HFF-Myc (cell line): ENCODE results near the gene SOWAHB.

Experiments
- DNase-seq: peaks from one replicate; pipeline ENCODE4 v3.0.0-alpha.2; 2011; ENCODE audit warnings: low read depth; ENCODE audit errors: extremely low read depth
- H3K4me3 ChIP-seq: replicated peaks from 2 replicates; pipeline ENCODE4 v1.5.1; 2011; ENCODE audit warnings: low read depth, mild to moderate bottlenecking, control low read depth, low read length
- TF ChIP-seq, protein P1 (sequence below): IDR thresholded peaks from 2 replicates; pipeline ENCODE4 v1.5.1; 2012; ENCODE audit warnings: mild to moderate bottlenecking, low read depth, low read length, control low read depth; ENCODE audit errors: missing control alignments

The SOWAHB gene

DNA sequence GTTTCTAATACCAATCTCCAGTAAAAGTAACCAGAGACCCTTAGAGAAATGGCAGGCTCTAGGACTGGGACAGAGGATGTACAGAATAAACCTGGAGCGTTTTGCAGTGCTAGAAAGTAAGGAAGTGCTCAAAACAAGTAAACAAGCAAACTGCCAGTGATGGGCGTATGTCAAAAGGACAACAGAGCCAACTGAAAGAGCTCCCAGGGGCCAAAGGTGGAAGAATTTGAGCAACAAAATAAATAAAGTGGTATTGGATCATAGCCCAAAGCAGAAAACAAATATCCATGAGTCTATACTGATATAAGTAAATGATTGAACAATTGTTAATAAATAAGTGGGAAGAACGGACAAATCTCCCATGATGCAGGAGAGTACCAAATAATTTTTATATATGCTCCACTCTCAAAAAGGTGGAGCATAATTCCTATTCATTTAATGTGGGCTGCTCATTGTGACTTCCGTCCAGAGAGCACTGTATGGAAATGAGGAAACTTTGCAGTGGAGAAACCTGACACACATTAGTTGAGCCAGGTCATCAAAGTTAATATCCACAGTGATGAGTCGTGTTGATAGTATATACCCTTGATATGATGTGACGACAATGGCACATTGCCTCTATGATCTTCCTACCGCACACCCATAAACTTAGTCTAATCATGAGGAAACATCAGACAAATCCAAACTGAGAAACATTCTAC, 33.8 kb upstream of the SOWAHB start:
- no peak for DNase-seq
- no peak overlapping the region for H3K4me3 ChIP-seq
- TF ChIP-seq, protein P1, sequence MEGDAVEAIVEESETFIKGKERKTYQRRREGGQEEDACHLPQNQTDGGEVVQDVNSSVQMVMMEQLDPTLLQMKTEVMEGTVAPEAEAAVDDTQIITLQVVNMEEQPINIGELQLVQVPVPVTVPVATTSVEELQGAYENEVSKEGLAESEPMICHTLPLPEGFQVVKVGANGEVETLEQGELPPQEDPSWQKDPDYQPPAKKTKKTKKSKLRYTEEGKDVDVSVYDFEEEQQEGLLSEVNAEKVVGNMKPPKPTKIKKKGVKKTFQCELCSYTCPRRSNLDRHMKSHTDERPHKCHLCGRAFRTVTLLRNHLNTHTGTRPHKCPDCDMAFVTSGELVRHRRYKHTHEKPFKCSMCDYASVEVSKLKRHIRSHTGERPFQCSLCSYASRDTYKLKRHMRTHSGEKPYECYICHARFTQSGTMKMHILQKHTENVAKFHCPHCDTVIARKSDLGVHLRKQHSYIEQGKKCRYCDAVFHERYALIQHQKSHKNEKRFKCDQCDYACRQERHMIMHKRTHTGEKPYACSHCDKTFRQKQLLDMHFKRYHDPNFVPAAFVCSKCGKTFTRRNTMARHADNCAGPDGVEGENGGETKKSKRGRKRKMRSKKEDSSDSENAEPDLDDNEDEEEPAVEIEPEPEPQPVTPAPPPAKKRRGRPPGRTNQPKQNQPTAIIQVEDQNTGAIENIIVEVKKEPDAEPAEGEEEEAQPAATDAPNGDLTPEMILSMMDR = no peak

DNA sequence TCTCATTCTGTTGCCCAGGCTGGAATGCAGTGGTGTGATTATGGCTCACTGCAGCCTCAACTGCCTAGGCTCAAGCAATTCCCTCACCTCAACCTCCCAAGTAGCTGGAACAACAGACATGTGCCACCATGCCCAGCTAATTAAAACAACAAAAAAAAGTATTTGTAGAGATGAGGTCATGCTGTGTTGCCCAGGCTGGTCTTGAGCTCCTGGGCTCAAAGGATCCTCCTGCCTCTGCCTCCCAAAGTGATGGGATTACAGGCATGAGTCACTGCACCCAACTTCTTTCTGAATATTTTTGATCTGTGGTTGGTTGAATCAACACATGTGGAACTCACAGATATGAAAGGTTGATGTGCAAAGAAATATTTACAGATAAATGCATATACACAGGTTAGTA, 33.1 kb upstream of the SOWAHB start:
- TF ChIP-seq, protein P1 = no peak
- no peak for DNase-seq
- no peak overlapping the region for H3K4me3 ChIP-seq

DNA sequence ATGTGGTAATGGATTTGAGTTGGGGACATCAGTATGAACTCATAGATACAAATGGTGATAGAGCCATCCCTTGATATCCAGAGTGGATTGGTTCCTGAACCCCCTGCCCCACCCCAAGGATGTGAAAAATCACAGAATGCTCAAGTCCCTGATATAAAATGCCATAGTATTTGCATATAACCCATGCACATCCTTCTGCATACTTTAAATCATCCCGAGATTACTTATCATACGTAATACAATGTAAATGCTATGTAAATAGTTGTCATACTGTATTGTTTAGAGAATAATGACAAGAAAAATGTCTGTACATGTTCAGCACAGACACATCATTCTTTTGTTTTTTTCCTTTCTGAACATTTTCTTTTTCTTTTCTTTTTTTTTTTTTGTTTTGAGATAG, 32.7 kb upstream of the SOWAHB start:
- DNase-seq = no peak
- TF ChIP-seq, protein P1 = no peak

DNA sequence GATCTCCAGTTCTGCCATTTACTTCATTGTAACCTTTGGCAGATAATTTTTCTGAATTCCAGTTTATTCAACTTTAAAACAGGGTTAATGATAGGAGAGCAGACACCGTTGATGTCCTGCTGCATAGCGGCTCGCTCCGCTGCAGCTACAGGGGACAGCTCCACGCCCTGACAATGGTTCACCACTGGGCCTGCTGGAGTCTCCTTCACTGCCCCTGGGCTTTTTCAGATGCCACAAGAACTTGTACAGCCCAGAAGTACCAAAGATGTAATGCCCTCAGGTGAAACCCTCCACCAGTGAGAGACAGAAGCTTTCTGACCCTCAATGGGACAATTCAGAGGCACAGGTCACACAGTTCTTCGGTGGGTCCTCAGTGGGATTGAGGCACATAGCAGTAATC, 28.9 kb upstream of the SOWAHB start:
- TF ChIP-seq, protein P1 = no peak
- H3K4me3 ChIP-seq = no peak overlapping the region
- no peak for DNase-seq

More for the DNA sequence above, 32.7 kb upstream of the SOWAHB start:
- H3K4me3 ChIP-seq = no peak overlapping the region

DNA sequence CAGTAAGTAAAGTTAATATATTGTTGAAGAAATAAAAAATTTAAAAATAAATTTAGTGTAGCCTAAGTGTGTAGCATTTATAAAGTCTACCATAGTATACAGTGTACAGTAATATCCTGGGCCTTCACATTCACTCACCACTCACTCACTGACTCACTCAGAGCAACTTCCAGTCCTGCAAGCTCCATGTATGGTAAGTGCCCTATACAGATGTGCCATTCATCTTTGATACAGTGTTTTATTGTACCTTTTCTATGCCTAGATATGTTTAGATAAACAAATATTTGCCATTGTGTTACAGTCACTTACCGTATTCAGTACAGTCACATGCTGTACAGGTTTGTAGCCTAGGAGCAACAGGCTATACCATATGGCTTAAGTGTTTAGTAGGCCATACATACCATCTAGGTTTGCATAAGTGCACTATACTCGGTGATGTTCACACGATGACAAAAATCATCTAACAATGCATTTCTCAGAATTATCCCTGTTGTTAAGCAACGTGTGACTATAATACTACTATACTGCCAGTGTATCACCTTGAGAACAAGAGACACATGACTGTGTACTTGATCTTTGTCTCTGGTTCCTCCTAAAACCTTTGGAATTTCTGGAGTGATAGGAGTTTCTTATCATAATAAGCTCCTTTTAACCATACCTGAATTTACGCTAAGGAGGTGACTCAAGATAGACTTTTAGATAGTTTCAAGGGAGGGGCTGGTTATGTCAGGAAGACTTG, 25.8 kb upstream of the SOWAHB start:
- TF ChIP-seq, protein P1 = no peak
- H3K4me3 ChIP-seq = no peak overlapping the region
- no peak for DNase-seq

DNA sequence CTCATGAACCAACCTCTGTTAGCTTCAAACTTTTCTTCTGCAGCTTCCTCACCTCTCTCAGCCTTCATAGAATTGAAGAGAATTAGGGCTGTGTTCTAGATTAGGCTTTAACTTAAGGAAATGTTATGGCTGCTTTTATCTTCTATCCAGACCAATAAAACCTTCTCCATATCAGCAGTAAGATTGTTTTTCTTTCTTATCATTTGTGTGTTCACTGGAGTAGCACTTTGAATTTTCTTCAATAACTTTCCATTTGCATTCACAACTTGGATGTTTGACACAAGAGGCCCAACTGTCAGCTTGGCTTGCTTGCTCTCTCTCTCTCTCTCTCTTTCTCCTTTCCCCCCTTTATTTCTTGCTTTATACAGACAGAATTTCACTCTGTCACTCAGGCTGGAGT, 22.8 kb upstream of the SOWAHB start:
- TF ChIP-seq, protein P1 = no peak
- DNase-seq = no peak
- no peak overlapping the region for H3K4me3 ChIP-seq
